Measurements from ENCODE around the gene DUOX2. TPM values are rescaled to one million over a fixed set of nuclear protein-coding genes. Genes with fewer than 3 reads are reported as not detected.

DUOX2 gene
- polyA plus RNA-seq, 1 donor (not counting 4 experiments of a cell fraction or from before 2014, with no cell fraction given): 0.31 TPM

GRCh38 chr15:45089712-45090373 lies 24.1 kb downstream of the DUOX2 start:
- no peaks in the 10 kb centered on the region for H3K4me1 ChIP-seq (ENCODE audit: control insufficient read depth, extremely low read depth, insufficient read depth, low read length)
- H3K9ac ChIP-seq (ENCODE audit: control insufficient read depth, extremely low read depth, insufficient read depth, low read length): no peak overlapping the region
- H4K20me1 ChIP-seq (ENCODE audit: control insufficient read depth, extremely low read depth, insufficient read depth, low read length): no peaks in the 10 kb centered on the region
- H3K4me2 ChIP-seq (ENCODE audit: control insufficient read depth, extremely low read depth, insufficient read depth, low read depth, low read length): no peak overlapping the region
- DNase-seq (ENCODE audit: low read depth, low spot score) (no peak), FAIRE-seq (no peak)
- no peaks in the 10 kb centered on the region for H3K79me2 ChIP-seq (ENCODE audit: control insufficient read depth, insufficient read depth, low read length)
- TF ChIP-seq EZH2 (IDR thresholded peaks at IDR 0.05; ENCODE audit: low read length) (no peak), CTCF (optimal IDR thresholded peaks at IDR 0.05 in 1 of 3, IDR thresholded peaks at IDR 0.05 in 1 of 3, conservative IDR thresholded peaks at IDR 0.05 in 1 of 3; ENCODE audit: extremely low read depth in 1 of 3, insufficient read depth in 2 of 3, low read length in 3 of 3) (no peak)
- H3K9me1 ChIP-seq (ENCODE audit: control insufficient read depth, extremely low read depth, insufficient read depth, low read length): no peaks in the 10 kb centered on the region
- no peaks in the 10 kb centered on the region for H3K36me3 ChIP-seq (ENCODE audit: control insufficient read depth in 2 of 2, extremely low read depth in 1 of 2, insufficient read depth in 2 of 2, low read length in 2 of 2)
- H3K9me3 ChIP-seq (ENCODE audit: control insufficient read depth, low read depth, low read length): no peaks in the 10 kb centered on the region
- H3K4me3 ChIP-seq (ENCODE audit: control insufficient read depth in 2 of 3, extremely low read depth in 1 of 3, insufficient read depth in 2 of 3, low read depth in 1 of 3, low read length in 3 of 3): no peak overlapping the region
- no peak overlapping the region for H3K27ac ChIP-seq (ENCODE audit: control insufficient read depth, insufficient read depth, low read length)
- H2AFZ ChIP-seq (ENCODE audit: control insufficient read depth, low read length): no peak overlapping the region
- H3K27me3 ChIP-seq (ENCODE audit: control insufficient read depth, extremely low read depth, insufficient read depth, low read length): peaks cover 10% of the 10 kb centered on the region
- dilution Hi-C loops (cut with MboI; ENCODE audit: extremely low pct_ligation_motif_present, low sequenced_read_pairs): no loop called here

GRCh38 chr15:45088801-45089711 lies 24.9 kb downstream of the DUOX2 start:
- Histone ChIP-seq H3K4me3 (ENCODE audit: control insufficient read depth in 2 of 3, extremely low read depth in 1 of 3, insufficient read depth in 2 of 3, low read depth in 1 of 3, low read length in 3 of 3) (no peak overlapping the region), H3K27me3 (ENCODE audit: control insufficient read depth, extremely low read depth, insufficient read depth, low read length) (peaks cover 10% of the 10 kb centered on the region), H3K27ac (ENCODE audit: control insufficient read depth, insufficient read depth, low read length) (no peak overlapping the region), H3K9me1 (ENCODE audit: control insufficient read depth, extremely low read depth, insufficient read depth, low read length) (no peaks in the 10 kb centered on the region), H3K79me2 (ENCODE audit: control insufficient read depth, insufficient read depth, low read length) (no peaks in the 10 kb centered on the region), H3K9ac (ENCODE audit: control insufficient read depth, extremely low read depth, insufficient read depth, low read length) (no peak overlapping the region), H4K20me1 (ENCODE audit: control insufficient read depth, extremely low read depth, insufficient read depth, low read length) (no peaks in the 10 kb centered on the region), H3K9me3 (ENCODE audit: control insufficient read depth, low read depth, low read length) (no peaks in the 10 kb centered on the region), H3K4me2 (ENCODE audit: control insufficient read depth, extremely low read depth, insufficient read depth, low read depth, low read length) (no peak overlapping the region), H3K36me3 (ENCODE audit: control insufficient read depth in 2 of 2, extremely low read depth in 1 of 2, insufficient read depth in 2 of 2, low read length in 2 of 2) (no peaks in the 10 kb centered on the region), H2AFZ (ENCODE audit: control insufficient read depth, low read length) (no peak overlapping the region), H3K4me1 (ENCODE audit: control insufficient read depth, extremely low read depth, insufficient read depth, low read length) (no peaks in the 10 kb centered on the region)
- no peak for DNase-seq (ENCODE audit: low read depth, low spot score)
- dilution Hi-C loops (cut with MboI; ENCODE audit: extremely low pct_ligation_motif_present, low sequenced_read_pairs): no loop called here
- TF ChIP-seq EZH2 (IDR thresholded peaks at IDR 0.05; ENCODE audit: low read length): no peak
- no peak for TF ChIP-seq CTCF (optimal IDR thresholded peaks at IDR 0.05 in 1 of 3, IDR thresholded peaks at IDR 0.05 in 1 of 3, conservative IDR thresholded peaks at IDR 0.05 in 1 of 3; ENCODE audit: extremely low read depth in 1 of 3, insufficient read depth in 2 of 3, low read length in 3 of 3)
- no peak for FAIRE-seq

Data from keratinocyte (primary cell).